Hepatocyte (in vitro differentiated cells): ENCODE measurements around the gene DYNC1I1. TPM values are rescaled to one million over a fixed set of nuclear protein-coding genes. Genes with fewer than 3 reads are reported as not detected.

Source experiments
- DNase-seq: peaks from one replicate; pipeline ENCODE4 v3.0.0-alpha.2; 2016; ENCODE audit warnings: low spot score
- H2AFZ ChIP-seq: fragments of 200-600 bp; sonication (generic); 2 replicates; pipeline ENCODE4 v1.6.0; 2016; ENCODE audit warnings: antibody characterized with exemption, mild to moderate bottlenecking
- H3K27ac ChIP-seq: fragments of 200-600 bp; sonication (generic); 2 replicates; pipeline ENCODE4 v1.5.1; 2016; ENCODE audit warnings: mild to moderate bottlenecking
- H3K27me3 ChIP-seq: fragments of 200-600 bp; sonication (generic); 2 replicates; pipeline ENCODE4 v1.6.1; 2016
- H3K36me3 ChIP-seq: fragments of 200-600 bp; sonication (generic); replicated peaks from 2 replicates; pipeline ENCODE4 v1.5.1; 2016; ENCODE audit warnings: low read depth; ENCODE audit not compliant: insufficient read depth
- H3K4me1 ChIP-seq: fragments of 200-600 bp; sonication (generic); 2 replicates; pipeline ENCODE4 v1.5.1; 2016; ENCODE audit warnings: mild to moderate bottlenecking, moderate library complexity; ENCODE audit not compliant: insufficient read depth
- H3K4me2 ChIP-seq: fragments of 200-600 bp; sonication (generic); 2 replicates; pipeline ENCODE4 v1.6.0; 2016
- H3K4me3 ChIP-seq: fragments of 200-600 bp; sonication (generic); 2 replicates; pipeline ENCODE4 v1.5.1; 2016; ENCODE audit warnings: mild to moderate bottlenecking
- H3K79me2 ChIP-seq: fragments of 200-600 bp; sonication (generic); 2 replicates; pipeline ENCODE4 v1.6.0; 2017; ENCODE audit warnings: mild to moderate bottlenecking
- H3K9me2 ChIP-seq: fragments of 200-600 bp; sonication (generic); replicated peaks from 2 replicates; pipeline ENCODE4 v1.6.0; 2017; ENCODE audit warnings: mild to moderate bottlenecking; ENCODE audit not compliant: insufficient read depth
- H3K9me3 ChIP-seq: fragments of 200-600 bp; sonication (generic); 2 replicates; pipeline ENCODE4 v1.5.1; 2016; ENCODE audit warnings: low read depth, mild to moderate bottlenecking
- H4K20me1 ChIP-seq: fragments of 200-600 bp; sonication (generic); 2 replicates; pipeline ENCODE4 v1.6.0; 2016; ENCODE audit warnings: mild to moderate bottlenecking; ENCODE audit not compliant: insufficient read depth, poor library complexity, severe bottlenecking
- EZH2 ChIP-seq: fragments of 200-600 bp; sonication (generic); IDR thresholded peaks from 2 replicates; pipeline ENCODE4 v1.6.1; 2016; ENCODE audit warnings: antibody characterized with exemption, mild to moderate bottlenecking, borderline replicate concordance
- EZH2phosphoT487 ChIP-seq: fragments of 200-600 bp; sonication (generic); IDR thresholded peaks from one replicate; pipeline ENCODE4 v1.6.1; 2018; ENCODE audit warnings: antibody characterized with exemption, mild to moderate bottlenecking, low read depth, moderate library complexity; ENCODE audit not compliant: unreplicated experiment, severe bottlenecking
- WGBS: methylation state at CpG from one replicate; pipeline ENCODE4 v1.1.6; 2016; ENCODE audit warnings: low lambda C conversion rate; ENCODE audit errors: missing lambda C conversion rate; 5-methylcytosine and 5-hydroxymethylcytosine counted together
- polyA plus RNA-seq: library from polyadenylated mRNA; unstranded; fragments of >200 nt; fragmentation: Nextera tagmentation; extraction: Ambion mirVana; gene quantifications from 2 replicates; pipeline ENCODE4 v1.2.1, GENCODE V29; 2016
- total RNA-seq: library from RNA; depleted of rRNA; stranded (reverse); fragments of >200 nt; gene quantifications from 2 replicates; pipeline ENCODE4 v1.2.3, GENCODE V29; 2014
- TF ChIP-seq, protein P1 (sequence below): fragments of 200-600 bp; sonication (generic); IDR thresholded peaks from 2 replicates; pipeline ENCODE4 v1.5.1; 2016; ENCODE audit warnings: antibody characterized with exemption, mild to moderate bottlenecking; ENCODE audit not compliant: poor library complexity

Gene DYNC1I1
- total and polyA plus RNA-seq, 2 experiments from 2014 or later: 2.5 to 3.7 TPM

GRCh38 chr7:95925971-95926370 lies 153.6 kb downstream of the DYNC1I1 start:
- no peaks in the 10 kb centered on the region for H3K9me2 ChIP-seq
- no peak overlapping the region for H2AFZ ChIP-seq
- no peaks in the 10 kb centered on the region for H3K36me3 ChIP-seq
- no peak overlapping the region for H3K27ac ChIP-seq
- TF ChIP-seq EZH2: no peak
- TF ChIP-seq, protein P1, sequence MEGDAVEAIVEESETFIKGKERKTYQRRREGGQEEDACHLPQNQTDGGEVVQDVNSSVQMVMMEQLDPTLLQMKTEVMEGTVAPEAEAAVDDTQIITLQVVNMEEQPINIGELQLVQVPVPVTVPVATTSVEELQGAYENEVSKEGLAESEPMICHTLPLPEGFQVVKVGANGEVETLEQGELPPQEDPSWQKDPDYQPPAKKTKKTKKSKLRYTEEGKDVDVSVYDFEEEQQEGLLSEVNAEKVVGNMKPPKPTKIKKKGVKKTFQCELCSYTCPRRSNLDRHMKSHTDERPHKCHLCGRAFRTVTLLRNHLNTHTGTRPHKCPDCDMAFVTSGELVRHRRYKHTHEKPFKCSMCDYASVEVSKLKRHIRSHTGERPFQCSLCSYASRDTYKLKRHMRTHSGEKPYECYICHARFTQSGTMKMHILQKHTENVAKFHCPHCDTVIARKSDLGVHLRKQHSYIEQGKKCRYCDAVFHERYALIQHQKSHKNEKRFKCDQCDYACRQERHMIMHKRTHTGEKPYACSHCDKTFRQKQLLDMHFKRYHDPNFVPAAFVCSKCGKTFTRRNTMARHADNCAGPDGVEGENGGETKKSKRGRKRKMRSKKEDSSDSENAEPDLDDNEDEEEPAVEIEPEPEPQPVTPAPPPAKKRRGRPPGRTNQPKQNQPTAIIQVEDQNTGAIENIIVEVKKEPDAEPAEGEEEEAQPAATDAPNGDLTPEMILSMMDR: no peak
- no peak for TF ChIP-seq EZH2phosphoT487
- H3K4me2 ChIP-seq: peak overlapping the region; percentile 19
- no peak overlapping the region for H3K4me3 ChIP-seq
- H3K4me1 ChIP-seq: no peaks in the 10 kb centered on the region
- no peaks in the 10 kb centered on the region for H3K27me3 ChIP-seq
- H4K20me1 ChIP-seq: no peaks in the 10 kb centered on the region
- no peak for DNase-seq
- H3K9me3 ChIP-seq: no peaks in the 10 kb centered on the region
- no peaks in the 10 kb centered on the region for H3K79me2 ChIP-seq

DNA sequence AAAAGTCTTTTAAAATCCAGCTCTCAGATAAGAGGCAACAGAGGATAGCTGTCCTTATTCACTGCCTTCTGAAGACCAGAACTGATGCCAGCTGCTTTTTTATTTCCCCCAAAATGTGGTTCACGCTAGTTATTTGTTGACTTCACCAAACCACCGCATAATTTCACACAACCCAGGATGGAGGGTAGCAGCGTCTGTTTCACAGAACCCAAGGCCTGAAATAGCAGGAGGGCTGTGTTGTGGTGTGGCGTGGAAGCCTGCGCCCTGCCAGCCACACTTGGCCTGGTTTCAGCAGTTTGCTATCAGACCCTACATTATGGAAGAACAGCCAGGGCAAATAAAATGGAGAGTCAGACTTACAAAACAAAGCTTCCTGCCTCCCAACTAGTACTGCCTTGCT lies 155.4 kb downstream of the DYNC1I1 start:
- no peak overlapping the region for H3K27ac ChIP-seq
- no peak overlapping the region for H3K4me2 ChIP-seq
- H3K4me1 ChIP-seq: no peaks in the 10 kb centered on the region
- H3K9me3 ChIP-seq: no peaks in the 10 kb centered on the region
- H2AFZ ChIP-seq: no peak overlapping the region
- no peaks in the 10 kb centered on the region for H3K79me2 ChIP-seq
- no peak for DNase-seq
- no peaks in the 10 kb centered on the region for H3K27me3 ChIP-seq
- H4K20me1 ChIP-seq: no peaks in the 10 kb centered on the region
- H3K9me2 ChIP-seq: no peaks in the 10 kb centered on the region
- WGBS: 88% methylated on average over 5 of the region's 5 CpGs
- TF ChIP-seq EZH2 (no peak), EZH2phosphoT487 (no peak)
- TF ChIP-seq, protein P1: no peak
- H3K36me3 ChIP-seq: no peaks in the 10 kb centered on the region
- no peak overlapping the region for H3K4me3 ChIP-seq

- H3K4me2 ChIP-seq: no peak overlapping the region
- H3K27ac ChIP-seq: no peak overlapping the region
- DNase-seq: no peak
- no peaks in the 10 kb centered on the region for H3K4me1 ChIP-seq
- H3K9me2 ChIP-seq: no peaks in the 10 kb centered on the region
- H3K27me3 ChIP-seq: no peaks in the 10 kb centered on the region
- H2AFZ ChIP-seq: no peak overlapping the region
- H4K20me1 ChIP-seq: no peaks in the 10 kb centered on the region
- no peak overlapping the region for H3K4me3 ChIP-seq
- no peaks in the 10 kb centered on the region for H3K9me3 ChIP-seq
- no peaks in the 10 kb centered on the region for H3K36me3 ChIP-seq
- TF ChIP-seq, protein P1: no peak
- TF ChIP-seq EZH2: no peak
- no peak for TF ChIP-seq EZH2phosphoT487
- no peaks in the 10 kb centered on the region for H3K79me2 ChIP-seq
- 95% methylated on average over 1 of the region's 1 CpG for WGBS
These were observed 157.4 kb downstream of the DYNC1I1 start for GRCh38 chr7:95929710-95930280.
